ENCODE measurements around the gene ASTN2. TPM values are rescaled to one million over a fixed set of nuclear protein-coding genes. Genes with fewer than 3 reads are reported as not detected.

Gene ASTN2
- total and polyA plus RNA-seq, 9 of the 15 experiments (the other 6 are each of a cell fraction or from before 2014, with no cell fraction given), result 0.56 to 3.5 (median 1.9) TPM

DNA sequence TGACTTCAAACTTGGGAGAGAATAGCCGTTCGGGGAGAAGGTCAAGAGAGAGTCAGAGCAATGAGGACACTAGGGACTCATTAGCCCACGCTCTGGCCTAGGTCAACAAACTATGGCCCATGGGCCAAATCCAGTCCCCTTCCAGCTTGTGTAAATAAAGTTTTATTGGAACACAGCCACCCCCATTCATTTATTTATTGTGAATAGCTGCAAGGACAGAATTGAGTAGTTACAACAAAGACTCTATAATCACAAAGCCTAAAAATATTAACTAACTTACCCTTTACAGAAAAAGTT lies 760.9 kb downstream of the ASTN2 start:
- in situ Hi-C loops (cut with MboI) (no loop called here), intact Hi-C loops (cut with micrococcal nuclease) (no loop called here)
- H3K4me2 ChIP-seq (ENCODE audit: insufficient read depth, low read length), result no peak overlapping the region
- no peaks in the 10 kb centered on the region for H3K79me2 ChIP-seq (ENCODE audit: control insufficient read depth, insufficient read depth, low read length)
- POLR2A ChIA-PET, result no interaction called here
- FAIRE-seq, result no peak
- BruUV-seq (replicated peaks), result no TSS peak
- no peak overlapping the region for H3K9ac ChIP-seq (ENCODE audit: insufficient read depth in 1 of 2, low read depth in 2 of 2, low read length in 2 of 2)
- TF ChIP-seq, protein P1, sequence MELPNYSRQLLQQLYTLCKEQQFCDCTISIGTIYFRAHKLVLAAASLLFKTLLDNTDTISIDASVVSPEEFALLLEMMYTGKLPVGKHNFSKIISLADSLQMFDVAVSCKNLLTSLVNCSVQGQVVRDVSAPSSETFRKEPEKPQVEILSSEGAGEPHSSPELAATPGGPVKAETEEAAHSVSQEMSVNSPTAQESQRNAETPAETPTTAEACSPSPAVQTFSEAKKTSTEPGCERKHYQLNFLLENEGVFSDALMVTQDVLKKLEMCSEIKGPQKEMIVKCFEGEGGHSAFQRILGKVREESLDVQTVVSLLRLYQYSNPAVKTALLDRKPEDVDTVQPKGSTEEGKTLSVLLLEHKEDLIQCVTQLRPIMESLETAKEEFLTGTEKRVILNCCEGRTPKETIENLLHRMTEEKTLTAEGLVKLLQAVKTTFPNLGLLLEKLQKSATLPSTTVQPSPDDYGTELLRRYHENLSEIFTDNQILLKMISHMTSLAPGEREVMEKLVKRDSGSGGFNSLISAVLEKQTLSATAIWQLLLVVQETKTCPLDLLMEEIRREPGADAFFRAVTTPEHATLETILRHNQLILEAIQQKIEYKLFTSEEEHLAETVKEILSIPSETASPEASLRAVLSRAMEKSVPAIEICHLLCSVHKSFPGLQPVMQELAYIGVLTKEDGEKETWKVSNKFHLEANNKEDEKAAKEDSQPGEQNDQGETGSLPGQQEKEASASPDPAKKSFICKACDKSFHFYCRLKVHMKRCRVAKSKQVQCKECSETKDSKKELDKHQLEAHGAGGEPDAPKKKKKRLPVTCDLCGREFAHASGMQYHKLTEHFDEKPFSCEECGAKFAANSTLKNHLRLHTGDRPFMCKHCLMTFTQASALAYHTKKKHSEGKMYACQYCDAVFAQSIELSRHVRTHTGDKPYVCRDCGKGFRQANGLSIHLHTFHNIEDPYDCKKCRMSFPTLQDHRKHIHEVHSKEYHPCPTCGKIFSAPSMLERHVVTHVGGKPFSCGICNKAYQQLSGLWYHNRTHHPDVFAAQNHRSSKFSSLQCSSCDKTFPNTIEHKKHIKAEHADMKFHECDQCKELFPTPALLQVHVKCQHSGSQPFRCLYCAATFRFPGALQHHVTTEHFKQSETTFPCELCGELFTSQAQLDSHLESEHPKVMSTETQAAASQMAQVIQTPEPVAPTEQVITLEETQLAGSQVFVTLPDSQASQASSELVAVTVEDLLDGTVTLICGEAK (IDR thresholded peaks at IDR 0.05), result peak; percentile 74
- TF ChIP-seq, protein P1 (CRISPR knock-in tag; IDR thresholded peaks at IDR 0.05), result no peak
- TF ChIP-seq, protein P2, sequence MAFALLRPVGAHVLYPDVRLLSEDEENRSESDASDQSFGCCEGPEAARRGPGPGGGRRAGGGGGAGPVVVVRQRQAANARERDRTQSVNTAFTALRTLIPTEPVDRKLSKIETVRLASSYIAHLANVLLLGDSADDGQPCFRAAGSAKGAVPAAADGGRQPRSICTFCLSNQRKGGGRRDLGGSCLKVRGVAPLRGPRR (CRISPR knock-in tag; IDR thresholded peaks at IDR 0.05), result no peak
- H4K20me1 ChIP-seq (replicated peaks; ENCODE audit: control insufficient read depth, insufficient read depth, low read length), result no peaks in the 10 kb centered on the region
- no peaks in the 10 kb centered on the region for H3K9me3 ChIP-seq (replicated peaks; ENCODE audit: control insufficient read depth, insufficient read depth, low read depth, low read length)
- no peak overlapping the region for H3K4me3 ChIP-seq
- H3K27me3 ChIP-seq (ENCODE audit: control insufficient read depth in 2 of 2, insufficient read depth in 2 of 2, low read length in 2 of 2), result no peaks in the 10 kb centered on the region
- WGBS (ENCODE audit: insufficient coverage, low coverage, missing lambda C conversion rate), result 0% methylated on average over 3 of the region's 3 CpGs
- no peaks in the 10 kb centered on the region for H3K36me3 ChIP-seq (ENCODE audit: control insufficient read depth, insufficient read depth, low read length)
- H3K4me1 ChIP-seq (replicated peaks in 1 of 2; ENCODE audit: control insufficient read depth in 2 of 2, insufficient read depth in 2 of 2, low read length in 2 of 2), result no peaks in the 10 kb centered on the region
- H3K27ac ChIP-seq (ENCODE audit: extremely low read depth, low read depth, low read length), result no peak overlapping the region
- ATAC-seq, result no peak
- no peak overlapping the region for H2AFZ ChIP-seq (ENCODE audit: low read depth, low read length)
- H3K9me1 ChIP-seq (ENCODE audit: control insufficient read depth, insufficient read depth, low read length), result no peaks in the 10 kb centered on the region
- no peak for DNase-seq (ENCODE audit: extremely low read depth in 1 of 4, low spot score in 3 of 4)
- CTCF ChIA-PET (ENCODE audit: low intra/inter-chr PET ratio), result no interaction called here

Measured in K562 (cell line).